HG02970 (cell line): Measurements from ENCODE around the gene TOGARAM2.
"Not testable (repeated sequence)": the region's sequence is repeated elsewhere in the genome, so short reads cannot be mapped to it uniquely, and the experiment has no call there.

Experiments used
- ATAC-seq: cut with Tn5 transposase; IDR thresholded peaks from one replicate; pipeline ENCODE4 v1.9.1; 2021; ENCODE audit warnings: mild to moderate bottlenecking, moderate library complexity, moderate number of reproducible peaks; ENCODE audit not compliant: unreplicated experiment, low FRiP score

TOGARAM2 gene

DNA sequence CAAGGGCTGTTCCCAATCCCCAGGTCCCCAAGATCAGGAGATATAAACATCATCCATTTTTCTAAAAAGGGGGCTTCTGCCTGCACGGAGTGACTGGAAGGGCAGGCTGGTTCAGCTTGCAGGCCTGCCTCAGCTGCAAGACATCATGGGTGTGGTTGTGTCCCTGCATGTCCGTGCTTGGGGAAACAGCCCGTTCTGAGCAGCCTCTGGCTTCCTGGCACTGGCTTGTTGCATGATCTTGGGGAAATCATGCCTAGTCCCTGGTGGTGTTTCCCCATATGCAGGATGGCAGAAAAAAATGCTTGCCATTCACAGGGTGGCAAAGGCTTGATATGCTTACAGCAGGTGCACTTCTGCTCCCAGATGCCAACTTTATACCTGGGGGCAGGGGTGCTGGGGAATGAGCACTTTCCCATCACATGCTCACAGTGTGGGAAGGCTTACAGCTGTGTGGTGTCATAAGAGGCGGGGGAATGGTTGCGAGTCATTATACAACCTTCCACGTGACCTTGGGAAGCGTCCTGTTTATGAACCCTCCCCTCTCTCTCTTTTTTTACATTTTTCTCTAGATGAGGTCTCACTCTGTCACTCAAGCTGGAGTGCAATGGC, 86.0 kb downstream of the TOGARAM2 start:
- ATAC-seq, result no peak

DNA sequence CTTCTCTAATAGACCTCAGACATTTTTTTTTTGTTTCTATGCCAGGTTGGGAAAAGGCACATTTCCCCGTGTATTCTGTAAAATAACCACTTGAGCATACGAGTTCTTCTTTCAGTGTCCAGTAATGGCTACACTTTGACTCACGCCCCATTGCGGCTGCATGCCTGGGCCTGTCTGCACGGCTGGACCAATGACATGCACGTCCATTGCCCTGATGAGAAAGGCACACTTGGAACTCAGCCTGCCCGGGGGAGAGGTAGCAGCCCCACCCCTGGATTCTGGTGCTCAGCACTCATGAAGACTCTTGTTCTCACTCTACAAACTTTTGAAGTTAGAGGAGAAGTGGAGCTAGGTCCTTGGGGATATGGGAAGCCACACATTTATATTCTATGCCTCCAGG, 87.4 kb downstream of the TOGARAM2 start:
- no peak for ATAC-seq

DNA sequence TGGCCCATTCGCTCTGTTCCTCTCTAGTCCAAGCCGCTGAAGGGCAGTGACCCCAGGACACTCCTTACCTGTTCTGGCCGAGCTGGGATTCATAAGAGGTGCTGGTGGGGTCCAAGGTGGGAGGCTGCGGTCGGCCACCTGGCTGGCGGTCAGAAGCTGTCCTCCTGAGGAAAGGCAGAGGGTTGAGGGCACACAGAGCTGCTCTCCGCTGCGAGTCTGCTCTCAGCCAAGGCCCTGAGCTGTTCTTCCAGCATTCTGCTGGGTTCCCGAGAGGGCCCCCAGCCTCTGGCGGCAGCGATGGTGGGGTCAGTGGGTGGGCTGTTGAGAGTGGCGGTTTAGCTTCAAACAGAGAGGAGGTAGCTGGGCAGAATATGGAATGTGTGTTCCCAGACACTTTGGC, 89.4 kb downstream of the TOGARAM2 start:
- no peak for ATAC-seq

DNA sequence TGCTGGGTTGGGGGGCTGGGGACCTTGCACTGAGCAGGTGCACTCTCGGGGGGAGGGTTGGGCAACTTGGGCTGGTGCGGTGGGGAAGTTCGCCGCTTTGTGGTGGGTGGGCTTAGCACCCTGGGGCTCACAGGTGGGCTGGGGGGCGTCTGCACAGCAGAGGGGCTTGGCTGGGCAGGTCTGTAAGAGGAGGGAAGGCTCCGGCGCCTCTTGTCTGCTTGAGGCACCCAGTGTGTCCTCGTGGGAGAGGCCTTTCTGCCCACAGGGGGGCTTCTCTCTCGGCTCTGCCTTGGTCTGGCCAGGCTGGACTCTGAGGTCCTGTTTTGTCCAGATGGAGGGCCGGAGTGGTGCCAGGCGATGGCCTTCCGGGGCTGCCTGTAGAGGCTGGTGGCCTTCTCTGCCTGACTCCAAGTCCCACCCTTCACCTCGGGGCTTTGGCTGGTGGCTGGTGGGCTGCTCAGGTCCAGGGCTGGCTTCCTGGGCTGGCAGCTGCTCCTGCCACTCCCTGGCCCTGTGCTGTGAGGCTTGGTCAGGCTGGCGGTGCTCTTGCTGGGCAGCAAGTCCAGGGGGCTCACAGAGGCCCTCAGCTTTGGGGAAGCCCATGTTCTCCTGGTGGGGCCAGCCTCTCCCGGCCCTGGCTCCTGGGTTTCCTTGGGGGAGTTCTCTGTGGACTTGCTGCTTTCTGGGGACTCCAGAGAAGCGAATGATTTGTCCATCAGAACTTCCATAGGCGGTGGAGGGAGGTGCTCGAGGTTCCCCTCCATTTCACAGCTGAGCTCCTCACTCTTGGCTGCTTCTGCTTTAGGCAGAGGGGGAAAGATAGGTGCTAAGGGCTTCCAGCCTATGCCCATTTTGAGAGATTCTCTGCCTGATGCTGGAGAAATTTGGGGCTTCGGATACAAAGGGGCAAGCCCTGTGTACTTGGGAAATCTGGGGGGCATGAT, 90.2 kb downstream of the TOGARAM2 start:
- ATAC-seq, result no peak

DNA sequence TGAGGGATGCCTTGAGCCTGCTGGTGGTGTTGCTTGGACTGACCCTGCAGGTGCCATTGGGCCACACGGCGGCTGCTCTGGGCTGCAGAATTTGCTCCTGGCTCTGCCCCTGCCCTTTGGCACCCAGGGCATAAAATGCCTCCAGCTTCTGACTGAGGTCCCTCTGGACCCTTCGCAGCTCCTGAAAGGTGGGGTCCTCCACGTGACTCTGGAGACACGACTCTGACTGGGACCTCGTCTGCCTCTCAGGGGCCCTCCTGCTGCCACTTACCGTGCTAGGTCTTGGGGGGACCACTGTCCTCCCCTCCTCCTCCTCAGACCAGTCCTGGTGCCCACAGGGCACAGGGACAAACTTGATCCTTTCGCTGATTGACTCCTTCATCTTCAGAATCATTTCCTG, 91.2 kb downstream of the TOGARAM2 start:
- ATAC-seq, result no peak

DNA sequence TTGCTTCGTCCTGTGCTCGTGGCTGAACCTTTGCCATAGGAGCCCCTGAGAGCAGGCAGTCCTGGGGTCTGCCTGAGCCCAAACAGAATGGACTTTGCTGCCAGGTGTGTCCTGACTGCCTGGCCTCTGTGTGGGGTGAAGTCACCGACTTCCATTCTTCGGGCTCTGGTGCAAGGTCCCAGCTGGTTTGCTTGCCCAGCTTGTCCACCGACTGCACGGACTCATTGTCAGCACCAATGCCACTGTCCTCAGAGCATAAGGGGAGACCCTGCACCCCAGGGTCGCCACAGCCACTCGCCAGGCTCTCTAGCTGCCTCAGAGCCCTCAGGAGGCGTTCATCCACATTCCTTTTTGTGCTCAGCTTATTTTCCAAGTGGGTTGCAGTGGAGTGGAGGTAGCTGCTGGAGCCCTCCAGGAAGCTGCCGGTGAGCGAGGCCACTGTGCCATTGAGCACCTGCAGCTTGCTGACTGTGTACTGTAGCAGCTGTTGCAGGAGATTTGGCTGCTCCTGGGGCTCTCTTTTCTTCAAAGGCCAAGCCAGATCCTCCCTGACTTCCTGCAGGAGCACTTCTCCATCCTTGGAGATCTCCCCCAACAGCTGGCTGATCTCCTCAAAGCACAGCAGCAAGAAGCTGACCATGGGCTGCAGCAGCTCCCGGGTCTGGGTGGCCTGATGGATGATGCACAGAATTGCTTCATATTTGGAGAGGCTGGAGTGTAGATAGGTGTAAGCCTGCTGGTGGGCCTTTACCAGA, 92.0 kb downstream of the TOGARAM2 start:
- no peak for ATAC-seq

DNA sequence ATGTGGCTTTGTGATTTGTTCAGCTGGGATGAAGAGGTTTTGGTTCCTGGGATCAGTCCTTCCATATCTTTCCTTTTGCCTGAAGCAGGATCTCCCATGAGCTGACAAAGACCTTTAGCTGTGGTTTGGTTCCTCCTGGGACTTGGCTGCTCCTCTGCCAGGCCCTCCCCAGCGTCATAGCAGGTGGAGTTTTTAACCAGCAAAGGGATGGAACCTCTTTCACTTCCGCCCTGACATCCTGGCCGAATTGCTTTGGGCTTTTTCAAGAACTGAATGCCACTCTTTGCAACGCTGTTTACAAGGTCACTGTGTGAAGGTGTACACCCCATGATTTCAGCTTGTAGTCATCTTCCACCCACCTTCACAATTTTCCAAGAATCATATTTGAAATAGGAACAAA, 92.8 kb downstream of the TOGARAM2 start:
- ATAC-seq, result no peak

DNA sequence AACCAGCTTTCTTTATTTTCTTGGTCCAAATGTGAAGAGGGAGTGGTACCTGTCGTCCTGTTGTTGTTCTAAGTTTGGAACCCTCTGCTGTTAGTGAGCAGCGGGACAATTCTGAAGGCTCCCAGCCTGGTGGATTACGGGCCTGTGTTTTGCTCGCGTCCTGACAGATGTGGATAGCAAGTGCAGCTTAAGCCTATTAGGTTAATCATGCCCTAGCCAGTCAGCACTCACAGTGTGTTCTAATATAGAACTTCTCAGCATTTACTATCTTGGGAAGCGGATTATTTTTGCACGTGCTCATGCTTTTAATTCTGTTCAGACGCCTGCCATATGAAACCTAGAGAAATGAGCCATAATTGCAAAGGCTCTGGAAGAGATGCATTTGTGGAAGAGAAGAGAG, 93.3 kb downstream of the TOGARAM2 start, which contains the start of gene PCARE:
Gene PCARE, minus strand, starts transcription at position 113 of the 400 bp plus-strand sequence. CDS start 262 bp downstream, outside the sequence.
- no peak for ATAC-seq

DNA sequence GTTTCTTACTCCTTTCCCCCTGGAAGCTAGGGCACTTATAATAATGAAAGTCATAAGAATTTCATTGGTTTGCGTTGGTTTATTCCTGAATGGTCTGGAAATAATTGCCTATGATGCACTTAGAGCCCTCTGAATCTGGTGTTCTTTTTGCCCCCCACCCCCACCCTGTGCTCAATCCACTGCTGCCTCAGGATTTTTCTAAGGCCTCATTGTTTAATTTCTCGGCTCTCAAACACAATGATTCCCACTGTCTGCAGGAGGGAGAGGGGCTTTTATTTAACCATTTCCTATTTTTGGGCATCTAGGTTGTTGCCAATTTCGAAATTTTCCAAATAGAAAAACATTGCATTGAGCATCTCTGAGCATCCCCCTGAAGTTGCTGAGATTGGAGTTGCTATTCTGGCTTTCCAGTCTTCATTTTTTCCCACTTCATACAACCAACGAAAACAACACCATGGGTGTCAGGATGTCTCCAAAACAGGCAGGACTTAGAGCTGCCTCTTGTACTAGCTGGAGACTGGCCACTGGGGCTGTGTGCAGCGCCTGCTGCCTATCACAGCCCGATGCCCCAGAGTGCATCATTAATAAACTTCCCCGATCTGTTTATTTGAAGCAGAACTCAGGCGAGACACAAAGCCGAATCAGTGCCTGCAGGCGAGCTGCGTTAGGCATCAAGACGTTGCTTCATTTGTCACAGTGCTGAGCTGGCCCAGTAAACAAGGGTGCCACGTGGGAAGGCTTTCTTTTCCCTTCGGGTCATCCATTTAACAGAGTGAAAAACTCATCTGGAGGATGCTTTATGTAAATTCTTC, 95.0 kb downstream of the TOGARAM2 start:
- ATAC-seq, result no peak

DNA sequence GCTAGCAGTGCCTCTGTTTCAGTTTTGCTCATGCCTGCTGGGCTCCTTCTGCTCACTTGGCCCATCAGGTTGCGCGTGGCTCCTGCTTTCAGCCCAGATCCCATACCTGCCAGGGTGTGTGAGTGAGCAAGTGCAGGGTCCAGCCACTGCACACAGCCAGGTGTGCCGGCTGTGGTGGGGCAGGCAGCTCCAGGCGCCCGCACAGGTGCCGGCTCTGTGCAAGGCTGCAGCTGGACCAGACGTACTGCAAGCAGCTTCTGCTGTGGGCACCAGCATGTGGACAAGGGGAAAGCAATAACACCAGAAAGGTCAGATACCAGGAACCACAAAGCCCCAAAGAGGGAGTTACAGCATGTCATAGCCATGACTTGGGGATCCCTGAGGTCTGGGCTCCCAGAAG, 98.8 kb downstream of the TOGARAM2 start:
- ATAC-seq, result no peak

DNA sequence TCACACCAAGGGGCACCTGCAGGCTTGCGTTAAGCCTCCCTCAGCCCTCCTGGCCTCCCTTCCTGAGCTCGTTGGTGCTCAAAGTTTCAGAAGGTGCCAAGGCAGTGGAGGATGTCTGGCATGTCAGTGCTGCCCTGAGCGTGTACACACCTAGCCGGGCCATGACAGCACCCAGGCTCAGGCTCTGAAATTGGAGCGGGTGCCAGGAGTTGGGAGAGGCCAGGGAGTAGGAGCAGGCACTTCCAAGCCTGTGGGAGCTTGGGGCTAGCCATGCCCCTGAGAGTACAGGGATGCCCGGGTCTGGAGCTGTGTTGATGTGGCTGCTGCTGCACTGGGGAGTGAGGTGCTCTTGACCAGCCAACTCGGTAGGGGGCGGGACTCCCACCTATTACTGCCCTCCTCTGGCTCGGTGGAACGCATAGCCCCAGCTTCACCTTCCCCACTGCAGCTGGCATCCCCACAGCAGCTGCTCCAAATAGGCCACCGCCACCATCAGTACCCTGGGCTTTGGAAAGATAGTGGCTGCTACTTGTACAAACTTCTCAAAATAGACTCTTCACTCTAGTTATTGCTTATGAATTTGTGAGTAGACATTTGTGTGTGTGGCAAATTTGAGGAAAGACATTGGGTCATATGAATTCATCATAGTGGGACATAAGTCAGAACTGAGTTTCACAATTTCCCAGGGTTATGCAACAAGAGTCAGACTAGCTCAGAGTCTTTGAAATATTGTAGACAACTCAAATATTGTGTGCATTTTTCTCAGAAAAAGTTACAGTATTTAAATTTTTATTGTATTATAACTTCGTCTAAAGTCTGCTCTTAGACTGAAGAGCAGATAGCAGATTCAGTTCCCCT, 100.0 kb downstream of the TOGARAM2 start:
- no peak for ATAC-seq

DNA sequence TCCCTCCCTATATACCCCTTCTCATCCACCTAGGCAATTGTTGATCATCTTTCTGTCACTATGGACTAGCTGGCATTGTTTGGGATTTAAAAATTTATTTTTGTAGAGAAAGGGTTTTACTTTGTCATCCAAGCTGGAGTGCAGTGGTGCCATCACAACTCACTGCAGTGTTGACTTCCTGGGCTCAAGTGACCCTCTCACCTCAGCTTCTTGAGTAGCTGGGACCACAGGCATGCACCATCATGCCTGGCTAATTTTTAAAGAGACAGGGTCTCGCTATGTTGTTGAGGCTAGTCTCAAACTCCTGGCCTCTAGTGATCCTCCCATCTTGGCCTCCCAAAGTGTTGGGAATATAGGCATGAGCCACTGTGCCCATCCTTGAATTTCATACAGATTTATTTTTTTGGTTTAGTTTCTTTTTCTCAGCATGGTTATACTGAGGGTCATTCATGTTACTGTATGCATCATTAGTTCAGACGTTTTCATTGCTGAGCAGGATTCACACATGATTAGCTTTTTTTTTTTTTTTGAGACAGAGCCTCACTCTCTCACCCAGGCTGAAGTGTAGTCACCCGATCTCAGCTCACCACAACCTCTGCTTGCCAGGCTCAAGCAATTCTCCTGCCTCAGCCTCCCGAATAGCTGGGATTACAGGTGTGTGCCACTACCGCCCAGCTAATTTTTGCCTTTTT, 101.9 kb downstream of the TOGARAM2 start:
- ATAC-seq, result no peak

DNA sequence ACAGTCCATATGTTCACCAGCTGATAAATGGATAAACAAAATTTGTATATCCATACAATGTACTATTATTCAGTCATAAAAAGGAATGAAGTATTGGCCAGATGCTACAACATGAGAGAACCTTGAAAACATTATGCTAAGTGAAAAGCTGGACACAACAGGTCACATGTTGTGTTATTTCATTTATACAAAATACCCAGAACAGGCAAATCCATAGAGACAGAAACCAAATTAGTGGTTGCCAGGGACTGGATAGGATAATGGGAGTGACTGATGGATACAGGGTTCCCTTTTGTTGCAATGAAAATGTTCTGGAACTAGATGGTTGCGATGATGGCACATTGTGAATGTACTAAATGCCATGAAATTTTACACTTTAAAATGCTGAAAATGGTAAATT, 103.5 kb downstream of the TOGARAM2 start:
- ATAC-seq, result no peak

DNA sequence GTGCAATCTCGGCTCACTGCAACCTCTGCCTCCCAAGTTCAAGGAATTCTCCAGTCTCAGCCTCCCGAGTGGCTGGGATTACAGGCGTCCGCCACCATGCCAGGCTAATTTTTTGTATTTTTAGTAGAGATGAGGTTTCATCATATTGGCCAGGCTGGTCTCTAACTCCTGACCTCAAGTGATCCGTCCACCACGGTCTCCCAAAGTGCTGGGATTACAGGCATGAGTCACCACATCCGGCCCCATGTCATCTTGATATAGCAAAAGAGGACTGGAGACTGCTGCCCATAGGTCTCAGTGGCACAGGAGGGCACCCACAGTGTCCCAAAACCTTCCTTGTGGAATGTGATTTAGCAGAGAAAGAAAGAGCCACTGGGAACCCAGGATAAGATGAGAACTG, 109.2 kb downstream of the TOGARAM2 start:
- not testable (repeated sequence) for ATAC-seq

DNA sequence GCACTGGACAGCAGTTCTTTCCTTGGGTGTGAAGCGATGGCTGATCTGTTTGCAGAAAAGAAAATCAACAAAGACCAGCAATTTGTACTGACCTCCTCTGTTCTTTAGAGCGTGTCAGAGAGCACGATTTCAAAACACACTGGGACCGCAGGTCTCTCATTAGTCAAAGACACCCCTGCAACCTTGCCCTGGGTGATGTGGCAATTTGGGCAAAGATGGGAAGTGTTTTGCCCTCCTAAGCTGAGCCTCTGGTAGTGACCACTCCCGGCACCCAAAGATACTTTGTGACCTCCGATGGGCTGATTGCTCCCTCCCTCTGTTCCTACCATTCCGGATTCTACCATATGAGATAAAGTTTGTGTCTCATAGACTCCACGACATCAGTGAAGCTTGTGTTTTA, 115.9 kb downstream of the TOGARAM2 start:
- ATAC-seq, result no peak

DNA sequence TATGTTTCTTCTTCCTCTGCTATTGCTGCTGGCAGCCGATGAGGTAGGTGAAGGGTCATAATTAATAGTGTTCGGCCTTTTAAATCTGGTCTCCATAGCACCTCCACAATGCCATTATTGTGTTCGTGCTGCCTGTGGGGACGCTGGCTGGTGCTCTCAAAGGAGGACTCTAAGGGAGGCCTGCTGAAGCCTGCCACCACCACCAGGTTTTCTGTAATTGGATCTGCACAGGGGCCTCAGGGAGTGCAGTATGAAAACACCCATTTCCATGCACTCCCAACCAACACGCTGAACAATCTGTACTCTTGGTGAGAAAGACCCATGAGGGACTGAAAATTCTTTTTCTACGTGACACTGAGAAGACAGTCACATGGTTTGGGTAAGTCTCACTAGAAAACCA, 116.5 kb downstream of the TOGARAM2 start:
- no peak for ATAC-seq

DNA sequence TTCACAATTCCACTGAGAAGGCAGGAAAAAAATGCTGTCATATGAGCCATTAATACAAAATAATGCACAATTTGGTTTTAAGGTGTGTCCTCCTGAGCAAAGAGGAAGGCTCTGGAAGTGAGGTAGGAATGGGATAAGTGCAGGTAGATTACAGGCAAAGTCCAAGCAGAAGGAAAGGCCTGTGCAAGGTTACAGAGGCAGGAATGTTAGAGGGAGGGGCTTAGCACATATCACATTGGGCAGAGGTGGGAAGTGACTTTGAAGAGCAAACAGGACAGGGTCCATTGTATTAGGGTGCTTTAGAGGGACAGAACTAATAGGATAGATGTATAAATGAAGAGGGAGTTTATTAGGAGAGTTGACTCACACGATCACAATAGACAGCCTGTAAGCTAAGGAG, 119.5 kb downstream of the TOGARAM2 start:
- no peak for ATAC-seq
